WTC11 (cell line): ENCODE data around the gene NEURL1. TPM values are rescaled to one million over a fixed set of nuclear protein-coding genes. Genes with fewer than 3 reads are reported as not detected.

Experiments
- ATAC-seq: fragments of 200-7000 bp; cut with Tn5 transposase; 2 replicates; pipeline ENCODE4 v1.10.0; 2021; ENCODE audit warnings: mild to moderate bottlenecking, moderate library complexity
- CTCF ChIA-PET: fragments of 300-600 bp; sonication (Branson Sonifier 250); formaldehyde crosslinking; loops from one replicate; lab custom pipeline; 2021; ENCODE audit warnings: antibody characterized with exemption; lab: Charles Lee
- POLR2A ChIA-PET: fragments of 350-600 bp; sonication (Branson Sonifier 250); formaldehyde crosslinking; loops from one replicate; lab custom pipeline; 2021; ENCODE audit warnings: antibody characterized with exemption; lab: Charles Lee
- DNase-seq: peaks from one replicate; pipeline ENCODE4 v3.0.0; 2021; ENCODE audit warnings: low spot score
- H3K27ac Mint-ChIP-seq: 2 replicates; pipeline ENCODE4 v1.8.0; 2021; ENCODE audit warnings: mixed read lengths
- H3K27me3 Mint-ChIP-seq: 2 replicates; pipeline ENCODE4 v1.8.0; 2021; ENCODE audit warnings: low read depth, mild to moderate bottlenecking, moderate library complexity, mixed read lengths
- H3K36me3 Mint-ChIP-seq: 2 replicates; pipeline ENCODE4 v1.8.0; 2021; ENCODE audit warnings: mixed read lengths
- H3K4me1 Mint-ChIP-seq: 2 replicates; pipeline ENCODE4 v1.8.0; 2022; ENCODE audit warnings: mixed read lengths
- H3K4me3 Mint-ChIP-seq: 2 replicates; pipeline ENCODE4 v1.8.0; 2021; ENCODE audit warnings: mild to moderate bottlenecking, moderate library complexity, mixed read lengths
- H3K9me3 Mint-ChIP-seq: 2 replicates; pipeline ENCODE4 v1.8.0; 2021; ENCODE audit warnings: mixed read lengths
- CREM ChIP-seq: sonication (generic); formaldehyde crosslinking; IDR thresholded peaks from 2 replicates; pipeline ENCODE4 v1.8.1; 2022; ENCODE audit warnings: mild to moderate bottlenecking, missing genetic modification reagents, moderate library complexity
- EMX1 ChIP-seq: fragments of 250-450 bp; sonication (Bioruptor Pico); IDR thresholded peaks from 2 replicates; pipeline ENCODE4 v1.8.0; 2021; ENCODE audit warnings: mild to moderate bottlenecking
- FOXJ3 ChIP-seq: sonication (generic); formaldehyde crosslinking; IDR thresholded peaks from 2 replicates; pipeline ENCODE4 v1.9.0; 2021; ENCODE audit warnings: missing genetic modification reagents, mild to moderate bottlenecking, borderline replicate concordance
- FOXK1 ChIP-seq: sonication (generic); formaldehyde crosslinking; IDR thresholded peaks from 2 replicates; pipeline ENCODE4 v1.8.0; 2022; ENCODE audit warnings: mild to moderate bottlenecking, moderate library complexity, missing genetic modification reagents
- FOXP1 ChIP-seq: sonication (generic); formaldehyde crosslinking; IDR thresholded peaks from 2 replicates; pipeline ENCODE4 v1.8.0; 2022; ENCODE audit warnings: missing genetic modification reagents, mild to moderate bottlenecking, moderate library complexity, borderline replicate concordance
- GABPB1 ChIP-seq: sonication (generic); formaldehyde crosslinking; IDR thresholded peaks from 2 replicates; pipeline ENCODE4 v1.8.1; 2023; ENCODE audit warnings: mild to moderate bottlenecking, missing genetic modification reagents
- JAZF1 ChIP-seq: fragments of 250-450 bp; sonication (Bioruptor Pico); IDR thresholded peaks from 2 replicates; pipeline ENCODE4 v1.9.0; 2021; ENCODE audit warnings: moderate library complexity, mild to moderate bottlenecking, inconsistent platforms
- MYBL2 ChIP-seq: sonication (generic); formaldehyde crosslinking; IDR thresholded peaks from 2 replicates; pipeline ENCODE4 v1.8.1; 2023; ENCODE audit warnings: mild to moderate bottlenecking, moderate library complexity, missing genetic modification reagents
- NFYB ChIP-seq: sonication (generic); formaldehyde crosslinking; conservative IDR thresholded peaks from 2 replicates; pipeline ENCODE4 v1.8.0; 2022; ENCODE audit warnings: low read depth, missing genetic modification reagents
- RELA ChIP-seq: sonication (generic); formaldehyde crosslinking; IDR thresholded peaks from 2 replicates; pipeline ENCODE4 v1.8.1; 2022; ENCODE audit warnings: missing genetic modification reagents, mild to moderate bottlenecking, borderline replicate concordance
- SMAD4 ChIP-seq: sonication (generic); formaldehyde crosslinking; IDR thresholded peaks from 2 replicates; pipeline ENCODE4 v1.8.0; 2022; ENCODE audit warnings: mild to moderate bottlenecking, missing genetic modification reagents
- USF1 ChIP-seq: sonication (generic); formaldehyde crosslinking; IDR thresholded peaks from 2 replicates; pipeline ENCODE4 v1.8.0; 2022; ENCODE audit warnings: mild to moderate bottlenecking, missing genetic modification reagents
- ZNF232 ChIP-seq: sonication (generic); formaldehyde crosslinking; IDR thresholded peaks from 2 replicates; pipeline ENCODE4 v1.8.0; 2022; ENCODE audit warnings: mild to moderate bottlenecking, missing genetic modification reagents
- total RNA-seq: library from RNA; stranded (reverse); gene quantifications from 3 replicates; pipeline ENCODE4 v1.2.3, GENCODE V29; 2021
- TF ChIP-seq, protein P1 (sequence below): sonication (generic); formaldehyde crosslinking; IDR thresholded peaks from 2 replicates; pipeline ENCODE4 v1.8.0; 2023; ENCODE audit warnings: mild to moderate bottlenecking, missing genetic modification reagents
- TF ChIP-seq, protein P2 (sequence below): sonication (generic); formaldehyde crosslinking; IDR thresholded peaks from 2 replicates; pipeline ENCODE4 v1.8.1; 2023; ENCODE audit warnings: mild to moderate bottlenecking, missing genetic modification reagents
- TF ChIP-seq, protein P3 (sequence below): sonication (generic); formaldehyde crosslinking; IDR thresholded peaks from 2 replicates; pipeline ENCODE4 v1.8.0; 2022; ENCODE audit warnings: missing genetic modification reagents

The NEURL1 gene
- total RNA-seq, 1 experiment from 2014 or later = 1.2 TPM

GRCh38 chr10:103580430-103580829 is 86.9 kb downstream of the NEURL1 start (continued):
- TF ChIP-seq RELA (CRISPR knock-in tag) = no peak
- TF ChIP-seq, protein P1, sequence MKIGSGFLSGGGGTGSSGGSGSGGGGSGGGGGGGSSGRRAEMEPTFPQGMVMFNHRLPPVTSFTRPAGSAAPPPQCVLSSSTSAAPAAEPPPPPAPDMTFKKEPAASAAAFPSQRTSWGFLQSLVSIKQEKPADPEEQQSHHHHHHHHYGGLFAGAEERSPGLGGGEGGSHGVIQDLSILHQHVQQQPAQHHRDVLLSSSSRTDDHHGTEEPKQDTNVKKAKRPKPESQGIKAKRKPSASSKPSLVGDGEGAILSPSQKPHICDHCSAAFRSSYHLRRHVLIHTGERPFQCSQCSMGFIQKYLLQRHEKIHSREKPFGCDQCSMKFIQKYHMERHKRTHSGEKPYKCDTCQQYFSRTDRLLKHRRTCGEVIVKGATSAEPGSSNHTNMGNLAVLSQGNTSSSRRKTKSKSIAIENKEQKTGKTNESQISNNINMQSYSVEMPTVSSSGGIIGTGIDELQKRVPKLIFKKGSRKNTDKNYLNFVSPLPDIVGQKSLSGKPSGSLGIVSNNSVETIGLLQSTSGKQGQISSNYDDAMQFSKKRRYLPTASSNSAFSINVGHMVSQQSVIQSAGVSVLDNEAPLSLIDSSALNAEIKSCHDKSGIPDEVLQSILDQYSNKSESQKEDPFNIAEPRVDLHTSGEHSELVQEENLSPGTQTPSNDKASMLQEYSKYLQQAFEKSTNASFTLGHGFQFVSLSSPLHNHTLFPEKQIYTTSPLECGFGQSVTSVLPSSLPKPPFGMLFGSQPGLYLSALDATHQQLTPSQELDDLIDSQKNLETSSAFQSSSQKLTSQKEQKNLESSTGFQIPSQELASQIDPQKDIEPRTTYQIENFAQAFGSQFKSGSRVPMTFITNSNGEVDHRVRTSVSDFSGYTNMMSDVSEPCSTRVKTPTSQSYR (CRISPR knock-in tag) = no peak

- Mint-ChIP-seq H3K36me3 (no peaks in the 10 kb centered on the region), H3K27me3 (peaks cover 37% of the 10 kb centered on the region), H3K9me3 (no peaks in the 10 kb centered on the region), H3K4me1 (0 out of 2 replicates have a peak, but pooled peaks cover 2% of the 10 kb centered on the region), H3K4me3 (no peak overlapping the region), H3K27ac (no peak overlapping the region)
- DNase-seq (no peak), ATAC-seq (no peak)
- POLR2A ChIA-PET = no interaction called here
- CTCF ChIA-PET = interaction anchor here (1.7 to 3.7 kb wide), 6 partner anchors 11 to 131 kb away, joined by 4 to 27 read pairs (median 6); no protein-coding TSS in a partner anchor
- TF ChIP-seq ZNF232 (CRISPR knock-in tag) (no peak), USF1 (CRISPR knock-in tag) (no peak), EMX1 (CRISPR knock-in tag) (no peak), NFYB (CRISPR knock-in tag) (no peak), MYBL2 (CRISPR knock-in tag) (no peak), GABPB1 (CRISPR knock-in tag) (no peak), CREM (CRISPR knock-in tag) (no peak), FOXP1 (CRISPR knock-in tag) (no peak), FOXK1 (no peak), RELA (CRISPR knock-in tag) (no peak), SMAD4 (CRISPR knock-in tag) (no peak)
- TF ChIP-seq, protein P1 (CRISPR knock-in tag) = no peak
- TF ChIP-seq, protein P2, sequence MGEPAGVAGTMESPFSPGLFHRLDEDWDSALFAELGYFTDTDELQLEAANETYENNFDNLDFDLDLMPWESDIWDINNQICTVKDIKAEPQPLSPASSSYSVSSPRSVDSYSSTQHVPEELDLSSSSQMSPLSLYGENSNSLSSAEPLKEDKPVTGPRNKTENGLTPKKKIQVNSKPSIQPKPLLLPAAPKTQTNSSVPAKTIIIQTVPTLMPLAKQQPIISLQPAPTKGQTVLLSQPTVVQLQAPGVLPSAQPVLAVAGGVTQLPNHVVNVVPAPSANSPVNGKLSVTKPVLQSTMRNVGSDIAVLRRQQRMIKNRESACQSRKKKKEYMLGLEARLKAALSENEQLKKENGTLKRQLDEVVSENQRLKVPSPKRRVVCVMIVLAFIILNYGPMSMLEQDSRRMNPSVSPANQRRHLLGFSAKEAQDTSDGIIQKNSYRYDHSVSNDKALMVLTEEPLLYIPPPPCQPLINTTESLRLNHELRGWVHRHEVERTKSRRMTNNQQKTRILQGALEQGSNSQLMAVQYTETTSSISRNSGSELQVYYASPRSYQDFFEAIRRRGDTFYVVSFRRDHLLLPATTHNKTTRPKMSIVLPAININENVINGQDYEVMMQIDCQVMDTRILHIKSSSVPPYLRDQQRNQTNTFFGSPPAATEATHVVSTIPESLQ = no peak
Measured at GRCh38 chr10:103581499-103581898, 88.0 kb downstream of the NEURL1 start.

DNA sequence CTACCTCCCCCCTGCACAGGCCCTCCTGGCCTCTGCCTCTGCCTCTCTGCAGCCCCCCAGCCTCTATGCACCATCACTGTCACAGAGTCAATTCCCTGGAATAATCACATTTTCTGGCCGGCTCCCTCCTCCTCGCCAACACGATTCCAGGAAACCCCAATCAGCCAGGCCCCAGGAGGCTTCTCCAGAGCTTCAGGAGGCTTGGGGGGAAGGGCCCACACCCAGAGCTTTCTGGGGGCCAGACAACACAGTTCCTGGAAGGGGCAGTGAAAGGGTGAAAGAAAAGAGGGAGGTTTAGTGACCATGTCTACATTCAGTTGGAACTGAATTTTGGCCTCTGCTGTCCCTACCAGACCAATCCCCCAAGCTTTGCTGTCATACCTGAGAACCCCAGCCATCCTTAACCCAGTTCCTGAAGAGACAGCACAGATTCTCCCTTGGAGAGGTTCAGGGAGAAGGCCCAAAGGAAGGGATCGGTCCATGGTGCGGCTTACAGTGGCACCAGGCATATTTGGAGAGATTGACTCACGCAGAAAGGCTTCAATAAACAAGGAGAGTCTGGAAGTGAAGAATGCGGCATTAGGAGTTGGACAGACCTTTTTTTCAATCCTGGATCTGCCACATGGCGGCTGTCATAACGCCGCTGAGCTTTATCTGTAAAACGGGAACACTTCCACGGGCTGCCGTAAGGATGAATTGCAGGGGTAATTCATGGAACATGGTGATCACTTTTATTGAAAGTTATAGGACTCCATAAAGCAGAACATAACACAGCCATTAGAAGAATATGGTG is 89.0 kb downstream of the NEURL1 start:
- Mint-ChIP-seq H3K36me3 (no peaks in the 10 kb centered on the region), H3K4me3 (no peak overlapping the region), H3K27ac (no peak overlapping the region), H3K27me3 (peaks cover 38% of the 10 kb centered on the region), H3K4me1 (0 out of 2 replicates have a peak, but pooled peaks cover 2% of the 10 kb centered on the region), H3K9me3 (peaks cover 2% of the 10 kb centered on the region; the same call in 1 of the 2 replicates)
- ChIA-PET CTCF (interaction anchor here (1.0 to 3.7 kb wide), 5 partner anchors 10 to 130 kb away, joined by 3 to 27 read pairs (median 5); partner anchors contain the start of gene NEURL1), POLR2A (no interaction called here)
- DNase-seq (no peak), ATAC-seq (no peak)
- TF ChIP-seq, protein P1 (CRISPR knock-in tag) = no peak
- no peak for TF ChIP-seq FOXJ3 (CRISPR knock-in tag)
- TF ChIP-seq JAZF1 (CRISPR knock-in tag) = no peak
- TF ChIP-seq, protein P3, sequence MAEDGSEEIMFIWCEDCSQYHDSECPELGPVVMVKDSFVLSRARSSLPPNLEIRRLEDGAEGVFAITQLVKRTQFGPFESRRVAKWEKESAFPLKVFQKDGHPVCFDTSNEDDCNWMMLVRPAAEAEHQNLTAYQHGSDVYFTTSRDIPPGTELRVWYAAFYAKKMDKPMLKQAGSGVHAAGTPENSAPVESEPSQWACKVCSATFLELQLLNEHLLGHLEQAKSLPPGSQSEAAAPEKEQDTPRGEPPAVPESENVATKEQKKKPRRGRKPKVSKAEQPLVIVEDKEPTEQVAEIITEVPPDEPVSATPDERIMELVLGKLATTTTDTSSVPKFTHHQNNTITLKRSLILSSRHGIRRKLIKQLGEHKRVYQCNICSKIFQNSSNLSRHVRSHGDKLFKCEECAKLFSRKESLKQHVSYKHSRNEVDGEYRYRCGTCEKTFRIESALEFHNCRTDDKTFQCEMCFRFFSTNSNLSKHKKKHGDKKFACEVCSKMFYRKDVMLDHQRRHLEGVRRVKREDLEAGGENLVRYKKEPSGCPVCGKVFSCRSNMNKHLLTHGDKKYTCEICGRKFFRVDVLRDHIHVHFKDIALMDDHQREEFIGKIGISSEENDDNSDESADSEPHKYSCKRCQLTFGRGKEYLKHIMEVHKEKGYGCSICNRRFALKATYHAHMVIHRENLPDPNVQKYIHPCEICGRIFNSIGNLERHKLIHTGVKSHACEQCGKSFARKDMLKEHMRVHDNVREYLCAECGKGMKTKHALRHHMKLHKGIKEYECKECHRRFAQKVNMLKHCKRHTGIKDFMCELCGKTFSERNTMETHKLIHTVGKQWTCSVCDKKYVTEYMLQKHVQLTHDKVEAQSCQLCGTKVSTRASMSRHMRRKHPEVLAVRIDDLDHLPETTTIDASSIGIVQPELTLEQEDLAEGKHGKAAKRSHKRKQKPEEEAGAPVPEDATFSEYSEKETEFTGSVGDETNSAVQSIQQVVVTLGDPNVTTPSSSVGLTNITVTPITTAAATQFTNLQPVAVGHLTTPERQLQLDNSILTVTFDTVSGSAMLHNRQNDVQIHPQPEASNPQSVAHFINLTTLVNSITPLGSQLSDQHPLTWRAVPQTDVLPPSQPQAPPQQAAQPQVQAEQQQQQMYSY (CRISPR knock-in tag) = no peak
